NCI-H345 treated with DMSO at 0.1 percent for 48 hours (cell line): ENCODE results near the gene CCDC38.
"Not testable (repeated sequence)": the region's sequence is repeated elsewhere in the genome, so short reads cannot be mapped to it uniquely, and the experiment has no call there.

ENCODE experiments used
- DNase-seq: peaks from one replicate; lab custom pipeline; 2025; ENCODE audit not compliant: unreplicated experiment; lab: John Stamatoyannopoulos, UW

CCDC38 gene

DNA sequence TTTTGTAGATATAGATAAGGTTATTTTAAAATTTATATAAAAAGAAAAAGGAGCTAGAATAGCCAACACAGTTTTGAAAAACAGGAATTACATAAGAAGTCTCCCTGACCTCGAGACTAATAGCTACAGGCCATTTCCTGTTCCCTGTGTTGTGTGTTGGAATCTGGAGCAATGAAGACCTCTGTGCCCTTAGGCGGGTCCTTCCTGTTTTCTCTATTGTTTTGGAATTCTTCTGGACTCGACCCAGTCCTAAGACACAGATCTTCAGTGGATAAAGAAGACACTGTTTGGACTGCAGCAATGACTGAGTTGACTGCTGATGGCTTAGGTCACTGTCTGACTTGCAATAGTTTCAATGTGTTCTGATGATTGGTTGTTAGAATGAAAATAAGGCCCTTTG, 57.4 kb downstream of the CCDC38 start:
- no peak for DNase-seq

DNA sequence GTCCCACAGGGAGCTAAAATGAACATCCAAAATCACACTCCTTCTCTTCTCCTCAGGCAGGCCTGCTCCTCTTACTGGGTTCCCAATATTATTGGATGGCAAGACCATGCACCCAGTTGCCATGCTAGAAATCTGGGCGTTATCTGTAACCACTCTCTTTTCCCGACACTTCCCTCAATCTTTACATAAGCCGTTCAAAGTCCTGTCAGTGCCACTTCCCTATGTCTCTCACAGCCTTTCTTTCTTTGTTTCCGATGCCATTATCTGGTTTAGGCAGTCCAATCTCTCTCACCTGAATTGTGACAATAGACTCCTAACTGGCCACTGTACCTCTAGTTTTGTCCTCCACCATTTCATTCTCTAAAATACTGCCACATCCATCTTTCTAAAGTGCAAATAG, 59.5 kb downstream of the CCDC38 start:
- DNase-seq: no peak

DNA sequence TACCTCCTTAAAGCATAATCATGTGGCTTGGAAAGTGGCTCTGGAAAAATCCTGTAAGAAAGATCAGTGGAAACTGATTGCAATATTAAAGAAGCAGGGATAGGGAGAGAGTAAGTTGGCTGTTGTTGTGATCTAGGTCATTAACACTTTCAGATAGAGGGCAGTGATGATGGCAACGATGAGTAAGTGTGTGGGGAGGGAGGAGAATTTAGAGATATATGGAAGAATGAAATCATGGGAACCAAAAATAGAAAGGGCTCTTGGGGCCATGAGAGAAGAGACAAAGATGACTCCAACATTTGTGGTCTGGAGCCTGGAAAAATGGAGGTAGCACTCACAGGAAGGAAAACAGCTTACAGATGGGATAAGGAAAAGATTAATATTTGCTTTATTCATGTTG, 60.3 kb downstream of the CCDC38 start:
- DNase-seq: no peak

DNA sequence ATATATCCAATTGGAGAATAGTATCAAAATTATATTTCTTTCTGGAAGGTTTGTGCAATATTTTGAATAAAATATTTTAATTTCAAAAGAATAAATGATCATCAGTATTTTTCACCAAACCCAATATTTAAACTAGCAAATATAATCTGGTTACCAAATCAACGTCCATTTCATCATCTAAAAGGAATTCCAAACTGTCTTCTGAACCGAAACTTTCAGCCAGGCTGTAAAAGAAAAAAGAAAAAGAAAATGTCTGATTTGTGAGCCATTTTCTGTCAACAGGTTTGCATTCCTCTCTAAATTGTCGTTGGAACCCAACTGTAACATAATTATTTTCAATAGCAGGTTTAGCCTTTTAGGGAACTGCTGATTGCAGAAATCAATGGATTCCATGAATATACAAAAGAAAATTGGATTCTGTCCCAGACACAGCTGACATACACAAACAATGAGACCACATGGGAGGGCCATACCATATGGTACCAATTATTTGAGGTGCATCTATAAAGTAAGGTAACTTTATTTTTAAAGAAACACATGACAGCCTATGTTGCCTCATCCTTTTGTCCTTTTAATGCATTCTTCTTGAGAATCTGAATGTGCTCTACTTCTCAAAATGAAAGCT, 61.0 kb downstream of the CCDC38 start:
- peak; percentile 61 for DNase-seq

DNA sequence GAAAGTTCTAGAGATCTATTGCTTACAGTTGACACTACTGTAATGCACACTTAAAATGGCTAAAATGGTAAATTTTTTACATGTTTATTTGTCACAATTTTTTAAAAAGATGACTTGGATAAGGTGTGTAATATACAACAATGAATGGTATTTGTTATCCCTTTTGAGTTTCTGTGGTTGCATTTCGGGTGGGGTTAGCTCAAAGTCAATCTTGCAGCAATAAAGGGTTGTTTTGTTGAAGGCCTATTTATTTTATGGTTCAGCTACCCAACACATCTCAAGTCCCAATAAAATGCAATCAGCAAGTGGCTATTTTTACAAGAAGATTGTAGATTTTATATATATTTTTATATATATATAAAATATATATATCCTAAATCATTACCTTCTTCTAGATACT, 61.5 kb downstream of the CCDC38 start:
- DNase-seq: no peak

DNA sequence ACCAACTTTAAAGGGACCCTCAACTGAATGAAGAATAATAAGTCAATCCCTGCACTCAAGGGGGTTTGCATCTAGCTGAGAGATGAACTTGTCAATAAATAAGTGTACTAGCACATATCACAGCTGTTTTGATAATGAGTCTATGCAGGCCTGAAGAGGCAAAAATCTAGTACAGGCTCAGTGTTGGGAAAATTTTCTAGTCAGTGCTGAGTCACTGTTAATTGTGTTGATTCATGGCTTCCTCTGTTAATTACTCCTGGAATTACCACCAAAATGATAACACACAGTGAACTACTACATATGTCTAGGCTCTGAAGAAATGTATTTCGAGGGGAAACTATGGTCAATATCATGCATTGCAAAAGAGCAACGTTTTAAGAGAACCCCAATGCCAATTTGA, 64.8 kb downstream of the CCDC38 start:
- DNase-seq: no peak

DNA sequence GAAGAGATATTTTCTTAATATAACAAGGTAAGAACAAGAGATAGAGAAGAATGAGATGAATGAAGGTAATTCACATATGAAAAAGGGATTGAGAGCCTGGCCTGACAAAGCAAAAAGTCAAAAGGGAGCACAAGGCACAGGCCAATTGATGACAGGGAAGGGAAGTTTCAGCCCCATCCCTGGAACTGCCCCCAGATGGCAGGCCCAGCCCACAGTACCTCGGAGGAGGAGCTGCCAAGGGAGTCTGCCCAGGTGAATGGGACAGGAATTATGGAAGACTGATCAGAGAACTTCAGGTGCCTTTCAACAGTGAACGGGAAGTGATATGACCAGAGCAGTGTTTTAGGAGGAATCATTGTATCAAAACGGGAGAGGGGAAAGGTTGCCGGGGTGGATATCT, 68.0 kb downstream of the CCDC38 start:
- no peak for DNase-seq

DNA sequence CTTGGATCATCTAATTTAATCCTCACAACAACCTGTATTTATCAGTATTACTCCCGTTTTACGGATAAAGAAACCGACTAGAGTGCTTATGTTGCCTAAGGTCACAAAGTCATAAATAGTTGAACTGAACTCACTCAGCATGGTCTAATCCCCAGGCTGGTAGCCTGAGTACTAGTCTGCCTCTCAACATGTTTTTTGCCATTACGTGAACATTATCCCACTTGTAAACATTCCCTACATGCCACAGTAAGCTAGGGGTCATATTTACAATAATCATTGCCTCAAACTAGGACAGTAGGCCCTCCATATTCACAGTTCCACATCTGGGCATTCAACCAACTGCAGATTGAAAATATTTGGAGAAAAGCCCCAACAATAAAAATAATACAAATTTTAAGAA, 71.5 kb downstream of the CCDC38 start:
- DNase-seq: no peak

DNA sequence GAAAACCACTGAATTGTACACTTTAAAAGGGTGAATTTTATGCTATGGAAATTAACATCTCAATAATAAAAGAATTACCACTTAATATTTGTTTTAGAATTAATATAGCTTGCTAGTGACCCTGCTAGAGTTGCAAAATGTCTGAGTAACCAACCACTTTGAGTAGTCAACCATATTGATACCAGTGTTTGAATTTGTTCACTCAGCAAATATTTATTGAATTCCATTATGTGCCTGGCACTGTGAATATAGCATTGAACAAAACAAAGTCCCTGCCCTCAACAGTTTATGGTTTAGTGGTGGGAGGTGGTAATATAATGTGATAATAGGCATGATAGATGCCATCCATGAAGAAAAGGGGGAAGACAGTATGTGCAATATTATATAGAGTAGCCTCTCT, 79.1 kb downstream of the CCDC38 start:
- DNase-seq: no peak

DNA sequence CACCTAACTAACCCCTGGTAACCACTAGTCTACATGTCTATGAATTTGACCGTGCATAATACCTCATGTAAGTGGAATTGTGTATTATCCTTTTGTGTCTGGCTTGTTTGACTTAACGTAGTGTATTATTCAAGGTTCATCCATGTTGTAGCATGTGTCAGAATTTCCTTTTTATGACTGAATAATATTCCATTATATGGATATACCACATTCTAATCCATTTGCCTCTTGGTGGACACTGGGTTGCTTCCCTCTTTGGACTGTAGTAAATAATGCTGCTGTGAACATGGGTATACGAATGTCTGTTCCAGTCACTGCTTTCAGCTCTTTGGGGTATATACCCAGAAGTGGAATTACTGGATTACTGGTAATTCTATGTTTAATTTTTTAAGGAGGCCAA, 80.4 kb downstream of the CCDC38 start:
- no peak for DNase-seq

DNA sequence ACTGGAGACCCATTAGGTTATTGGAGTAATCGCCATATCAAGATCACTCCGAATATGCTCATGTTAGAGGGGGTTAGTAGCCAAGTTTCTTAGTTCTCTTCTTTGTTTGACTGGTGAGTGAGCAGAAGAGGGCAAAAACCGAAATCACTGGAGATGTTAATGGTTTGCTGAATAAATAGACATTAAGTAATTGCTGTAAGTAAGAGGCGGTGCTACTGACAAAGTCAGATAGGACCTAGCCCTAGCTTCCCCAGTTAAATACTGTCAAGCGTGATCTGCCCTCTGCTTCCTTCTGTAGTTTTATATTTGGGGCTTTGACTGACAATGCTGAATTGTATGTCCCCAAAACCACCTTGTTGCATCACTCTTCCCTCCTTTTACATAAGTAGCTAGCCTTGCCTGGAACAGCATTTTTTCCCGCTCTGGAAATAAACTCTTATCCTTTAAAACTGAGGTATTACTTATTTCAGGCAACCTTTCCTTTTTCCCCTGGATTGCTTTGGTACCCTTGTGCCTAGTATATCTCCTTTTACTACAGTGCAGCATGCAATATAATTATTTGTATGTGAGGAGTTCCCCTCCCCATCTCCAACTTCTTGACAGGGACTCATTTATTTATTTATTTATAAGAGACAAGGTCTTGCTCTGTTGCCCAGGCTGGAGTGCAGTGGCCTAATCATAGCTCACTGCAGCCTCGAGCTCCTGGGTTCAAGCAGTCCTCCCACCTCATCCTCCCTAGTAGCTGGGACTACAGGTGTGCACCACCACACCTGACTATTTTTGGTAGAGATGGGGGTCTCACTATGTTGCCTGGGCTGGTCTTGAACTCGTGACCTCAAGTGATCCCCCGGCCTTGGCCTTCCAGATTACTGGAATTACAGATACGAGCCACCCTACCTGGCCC, 82.2 kb downstream of the CCDC38 start:
- no peak for DNase-seq

DNA sequence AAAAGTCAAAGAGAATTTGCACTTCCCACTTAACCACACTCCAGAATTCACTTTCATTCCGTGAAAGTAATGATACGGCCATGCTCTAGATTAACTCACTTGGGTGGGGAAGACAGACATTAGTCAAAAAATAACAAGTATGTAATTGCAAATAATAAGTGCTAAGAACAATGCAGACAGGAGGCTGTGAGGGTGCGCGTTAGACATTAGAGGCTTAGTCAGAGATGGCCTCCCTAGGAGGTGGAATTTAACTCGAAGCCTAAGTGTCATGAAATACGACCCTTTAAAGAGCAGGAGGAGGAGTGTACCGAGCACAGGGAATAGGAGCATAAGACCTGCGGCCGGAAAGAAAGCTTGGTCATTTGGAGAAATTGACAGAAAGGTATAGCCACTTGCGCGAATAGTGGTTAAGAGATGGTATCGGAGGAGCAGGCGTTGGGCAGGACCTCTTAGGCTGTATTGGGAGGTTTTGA, 83.0 kb downstream of the CCDC38 start:
- peak; percentile 12 for DNase-seq

DNA sequence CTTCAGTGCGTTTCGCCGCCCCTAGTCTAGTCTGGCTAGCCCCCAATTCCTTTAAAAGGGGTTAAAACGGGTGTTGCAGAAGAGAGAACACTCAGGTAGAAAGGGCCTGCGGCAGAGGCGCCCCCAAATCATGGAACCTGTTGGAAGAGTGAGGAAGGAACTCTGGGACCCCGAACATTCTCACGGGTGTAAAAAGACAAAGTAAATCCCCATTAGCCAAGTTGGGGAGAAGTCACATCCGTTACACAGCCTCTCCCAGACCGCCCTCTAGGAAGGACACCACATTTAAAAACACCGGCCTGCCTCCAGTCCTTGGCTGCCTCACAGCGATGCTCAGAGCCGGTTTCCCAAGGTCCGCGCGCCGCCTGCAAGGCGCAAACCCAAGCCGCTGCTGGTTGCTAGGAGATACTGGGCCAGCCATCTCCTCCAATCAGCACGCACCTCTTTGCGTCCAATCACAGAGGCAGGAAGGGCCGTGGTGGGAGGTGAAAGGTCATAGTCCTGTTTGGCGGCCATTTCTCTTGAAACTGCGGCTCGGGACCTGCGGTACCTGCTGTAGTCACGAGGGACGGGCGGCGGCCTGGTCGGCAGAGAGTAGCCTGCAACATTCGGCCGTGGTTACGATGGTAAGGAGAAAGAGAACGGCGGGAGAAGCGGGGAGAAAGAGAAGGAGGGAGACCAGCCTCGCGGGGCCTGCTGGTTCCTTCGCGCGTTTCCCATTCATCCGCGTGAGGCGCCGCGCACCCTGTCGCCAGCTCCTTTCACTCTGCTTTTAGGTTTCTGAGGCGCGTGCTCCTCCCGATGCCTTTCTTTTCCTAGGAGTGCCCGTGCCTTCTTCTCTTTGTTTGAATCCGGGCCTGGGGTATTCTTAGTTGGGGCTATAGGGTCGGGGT, 83.7 kb downstream of the CCDC38 start, which contains the start of gene SNRPF:
SNRPF (plus strand) TSS at position 502 of the 893 bp plus-strand sequence; CDS start at position 624, 122 bp downstream.
- peak; percentile 93 for DNase-seq

DNA sequence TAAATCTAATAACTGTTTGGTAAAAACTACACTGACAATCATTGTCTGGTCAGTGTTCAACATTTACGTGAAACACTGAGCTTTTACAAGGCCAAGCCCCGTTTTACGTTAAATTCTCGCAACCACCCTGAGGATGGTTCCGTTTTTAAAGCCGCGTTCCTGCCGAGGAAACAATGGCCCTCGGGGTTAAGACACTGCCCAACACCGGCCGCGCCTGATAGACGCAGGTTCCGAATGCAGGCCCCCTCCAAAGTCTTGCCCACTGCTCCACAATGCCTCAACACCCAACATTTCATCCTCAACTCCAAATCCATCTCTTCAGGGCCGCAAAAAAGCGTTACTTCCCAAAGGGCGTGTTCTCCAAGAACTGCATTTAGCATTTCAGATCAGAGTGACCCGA, 84.6 kb downstream of the CCDC38 start:
- DNase-seq: no peak

DNA sequence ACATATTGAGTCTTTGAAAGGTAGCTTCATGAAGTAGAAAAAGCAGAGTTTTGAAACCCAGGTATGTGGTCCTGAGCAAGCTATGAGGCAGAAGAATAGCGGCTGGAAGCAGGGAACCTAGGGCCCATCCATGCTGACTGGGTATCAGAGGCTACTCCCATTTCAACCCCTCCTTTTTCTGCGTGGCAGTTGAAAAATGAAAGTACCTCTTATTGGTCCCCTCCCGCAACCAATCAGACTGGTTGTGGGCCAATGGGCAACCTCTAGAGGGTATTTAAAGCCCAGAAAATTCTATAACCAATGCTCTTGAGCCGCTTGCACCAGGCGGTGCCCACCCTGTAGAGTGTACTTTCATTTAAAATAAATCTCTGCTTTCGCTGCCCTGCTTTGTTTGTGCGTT, 85.3 kb downstream of the CCDC38 start:
- no peak for DNase-seq

DNA sequence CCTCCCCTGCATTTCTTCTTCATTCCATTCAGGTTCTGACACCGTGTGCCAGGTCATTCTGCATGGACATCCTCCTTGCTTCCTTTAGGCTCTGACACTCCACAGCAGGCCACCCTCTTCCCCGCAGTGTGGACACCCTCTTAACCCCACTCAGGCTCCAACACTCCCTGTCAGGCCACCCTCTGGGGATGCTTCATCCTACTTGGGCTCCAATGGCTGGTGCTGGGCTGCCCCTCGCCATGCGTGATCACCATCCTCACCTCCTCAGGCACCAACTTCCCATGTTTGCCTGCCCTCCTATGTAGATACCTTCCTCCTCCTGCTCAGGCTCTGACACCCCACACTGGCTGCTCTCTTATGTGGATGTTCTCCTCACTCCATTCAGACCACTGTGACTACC, 90.3 kb downstream of the CCDC38 start:
- DNase-seq: no peak

DNA sequence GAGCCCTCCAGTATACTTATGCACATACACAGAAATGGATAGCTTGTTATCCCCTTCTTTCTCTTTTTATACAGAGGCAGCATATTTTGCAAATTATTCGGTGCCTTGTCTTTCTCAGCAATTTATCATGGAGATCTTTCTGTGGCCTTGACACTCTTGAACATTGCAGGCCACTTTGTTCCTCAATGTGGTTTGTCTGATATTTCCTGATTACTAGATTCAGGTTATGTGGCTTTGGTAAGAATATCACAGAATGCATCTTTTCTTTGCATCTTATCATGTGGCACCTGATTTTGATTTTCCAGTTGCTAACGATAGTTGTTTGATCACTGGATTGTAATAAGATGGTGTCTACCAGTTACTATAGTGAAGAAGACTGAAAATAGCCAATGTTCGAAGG, 90.8 kb downstream of the CCDC38 start:
- no peak for DNase-seq

DNA sequence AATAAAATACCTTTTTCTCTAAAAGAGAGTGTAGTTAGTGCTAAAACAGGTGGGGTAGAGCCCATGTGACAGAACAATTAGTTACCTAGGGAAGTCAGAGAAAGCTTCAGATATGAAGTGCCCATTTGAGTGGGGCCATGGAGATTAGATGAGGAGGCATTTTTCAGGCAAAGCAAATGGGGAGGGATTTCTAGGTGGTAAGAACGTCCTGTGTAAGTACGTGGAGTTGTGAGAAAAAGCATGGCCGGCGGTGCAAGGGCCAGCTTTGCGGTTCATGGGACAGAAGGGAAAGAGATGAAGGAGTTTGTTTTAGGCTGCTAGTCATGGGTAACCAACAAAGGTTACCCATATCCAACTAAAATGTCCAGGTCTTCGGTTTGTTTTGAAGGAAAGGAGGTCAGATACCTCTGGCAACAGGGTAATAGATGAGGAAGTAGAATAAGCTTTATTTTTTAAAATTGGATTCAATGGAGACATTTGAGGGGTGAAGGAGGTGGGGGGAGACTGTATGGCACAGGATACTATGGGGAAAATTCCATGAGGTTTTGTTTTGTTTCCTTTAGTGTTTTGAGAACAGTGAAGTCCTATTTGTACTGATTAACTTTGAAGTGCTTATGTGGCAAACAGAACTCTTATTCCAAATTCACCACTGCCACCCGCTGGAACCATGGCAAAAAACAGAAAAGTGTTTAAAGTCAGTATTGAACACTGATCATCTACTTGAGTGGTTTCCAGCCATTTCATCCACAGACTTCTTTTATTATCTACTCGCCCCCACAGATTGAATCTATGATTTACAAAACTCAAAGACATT, 93.6 kb downstream of the CCDC38 start:
- no peak for DNase-seq

DNA sequence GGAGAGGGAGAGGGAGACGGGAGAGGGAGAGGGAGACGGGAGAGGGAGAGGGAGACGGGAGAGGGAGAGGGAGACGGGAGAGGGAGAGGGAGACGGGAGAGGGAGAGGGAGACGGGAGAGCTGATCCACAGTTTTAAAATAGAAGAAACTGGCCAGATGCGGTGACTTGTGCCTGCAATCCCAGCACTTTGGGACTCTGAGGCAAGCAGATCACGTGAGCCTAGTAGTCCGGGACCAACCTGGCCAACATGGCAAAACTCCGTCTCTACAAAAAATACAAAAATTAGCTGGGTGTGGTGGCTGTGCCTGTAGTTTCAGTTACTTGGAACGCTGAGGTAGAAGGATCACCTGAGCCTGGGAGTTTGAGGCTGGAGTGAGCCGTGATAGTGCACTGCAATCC, 100.0 kb downstream of the CCDC38 start:
- DNase-seq: not testable (repeated sequence)

DNA sequence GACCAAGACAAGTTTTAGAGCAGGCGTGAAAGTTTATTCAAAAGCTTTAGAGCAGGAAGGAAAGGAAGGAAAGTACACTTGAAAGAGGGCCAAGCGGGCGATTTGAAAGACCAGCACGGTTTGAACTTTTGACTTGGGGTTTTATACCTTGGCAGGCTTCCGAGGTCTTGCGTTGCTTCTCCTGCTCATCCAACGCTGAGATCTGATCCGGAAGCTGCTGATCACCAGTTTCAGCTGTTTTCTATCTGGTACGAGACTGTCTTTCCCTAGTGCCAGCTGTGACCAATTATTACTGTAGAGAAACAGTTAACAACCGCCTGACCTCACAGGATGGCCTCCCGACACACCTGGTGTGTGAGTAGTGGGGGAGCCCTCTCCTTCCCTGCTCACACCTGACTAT, 104.3 kb downstream of the CCDC38 start:
- DNase-seq: no peak
